LNCaP clone FGC (cell line): Measurements from ENCODE around the gene LRFN3.

Experiments
- DNase-seq: peaks from one replicate; pipeline ENCODE4 v3.0.0-alpha.2; 2011; ENCODE audit warnings: low read depth
- H3K4me3 ChIP-seq: 2 replicates; pipeline ENCODE4 v1.5.1; 2011; ENCODE audit warnings: mild to moderate bottlenecking, low read depth, low read length, control low read depth
- CTCF ChIP-seq: IDR thresholded peaks from 2 replicates; pipeline ENCODE4 v1.5.1; 2012; ENCODE audit warnings: mild to moderate bottlenecking; ENCODE audit not compliant: control insufficient read depth, insufficient read depth; ENCODE audit errors: extremely low read depth

LRFN3 gene

GRCh38 chr19:35940078-35940775 lies 4.1 kb downstream of the LRFN3 start:
- H3K4me3 ChIP-seq: no peak overlapping the region
- no peak for TF ChIP-seq CTCF
- DNase-seq: no peak

- TF ChIP-seq CTCF: no peak
- no peak overlapping the region for H3K4me3 ChIP-seq
- no peak for DNase-seq
These were observed 4.7 kb downstream of the LRFN3 start for GRCh38 chr19:35940839-35941238.

- DNase-seq: no peak
- no peak overlapping the region for H3K4me3 ChIP-seq
- TF ChIP-seq CTCF: no peak
These were observed 6.1 kb downstream of the LRFN3 start for GRCh38 chr19:35942235-35942634.

GRCh38 chr19:35943321-35944301 lies 7.4 kb downstream of the LRFN3 start:
- DNase-seq: no peak
- H3K4me3 ChIP-seq: no peak overlapping the region
- TF ChIP-seq CTCF: no peak

GRCh38 chr19:35944556-35944955 lies 8.4 kb downstream of the LRFN3 start:
- DNase-seq: no peak
- no peak overlapping the region for H3K4me3 ChIP-seq
- TF ChIP-seq CTCF: no peak

GRCh38 chr19:35945121-35945790 lies 9.1 kb downstream of the LRFN3 start:
- no peak for DNase-seq
- H3K4me3 ChIP-seq: no peak overlapping the region
- TF ChIP-seq CTCF: no peak
